ENCODE data around the gene MORN2.
"Not testable (repeated sequence)": the region's sequence is repeated elsewhere in the genome, so short reads cannot be mapped to it uniquely, and the experiment has no call there.

MORN2 gene

GRCh38 chr2:38875576-38876367 is at the start of gene MORN2, which contains the start of gene DHX57:
Gene MORN2, plus strand, starts transcription at chr2:38875976.
Gene DHX57, minus strand, starts transcription at chr2:38875934. Its CDS starts 7,529 bp downstream, at chr2:38868405.
- DNase-seq (ENCODE audit: low read depth in 3 of 3, low spot score in 1 of 3): peak; percentile 40 to 62 (median 54)

- DNase-seq (ENCODE audit: low read depth in 3 of 3, low spot score in 1 of 3): not testable (repeated sequence)
These were observed 48.1 kb upstream of the MORN2 start for GRCh38 chr2:38827539-38828145.

- DNase-seq (ENCODE audit: low read depth in 3 of 3, low spot score in 1 of 3): no peak
These were observed 47.3 kb upstream of the MORN2 start for GRCh38 chr2:38828460-38828859.

- no peak for DNase-seq (ENCODE audit: low read depth in 3 of 3, low spot score in 1 of 3)
These were observed 45.8 kb upstream of the MORN2 start for GRCh38 chr2:38829971-38830370.

GRCh38 chr2:38830526-38831159 is 45.1 kb upstream of the MORN2 start:
- DNase-seq (ENCODE audit: low read depth in 3 of 3, low spot score in 1 of 3): no peak

GRCh38 chr2:38835015-38835601 is 40.7 kb upstream of the MORN2 start:
- DNase-seq (ENCODE audit: low read depth in 3 of 3, low spot score in 1 of 3): no peak

- DNase-seq (ENCODE audit: low read depth in 3 of 3, low spot score in 1 of 3): no peak
These were observed 39.8 kb upstream of the MORN2 start for GRCh38 chr2:38835990-38836389.

GRCh38 chr2:38836791-38837190 is 39.0 kb upstream of the MORN2 start:
- DNase-seq (ENCODE audit: low read depth in 3 of 3, low spot score in 1 of 3): no peak

- no peak for DNase-seq (ENCODE audit: low read depth in 3 of 3, low spot score in 1 of 3)
These were observed 25.7 kb upstream of the MORN2 start for GRCh38 chr2:38850045-38850444.

GRCh38 chr2:38856165-38856564 is 19.6 kb upstream of the MORN2 start:
- DNase-seq (ENCODE audit: low read depth in 3 of 3, low spot score in 1 of 3): no peak

- DNase-seq (ENCODE audit: low read depth in 3 of 3, low spot score in 1 of 3): no peak
These were observed 13.3 kb upstream of the MORN2 start for GRCh38 chr2:38862476-38862875.

GRCh38 chr2:38863061-38863695 is 12.6 kb upstream of the MORN2 start:
- DNase-seq (ENCODE audit: low read depth in 3 of 3, low spot score in 1 of 3): no peak

- no peak for DNase-seq (ENCODE audit: low read depth in 3 of 3, low spot score in 1 of 3)
These were observed 8.9 kb upstream of the MORN2 start for GRCh38 chr2:38866773-38867443.

GRCh38 chr2:38871432-38871831 is 4.3 kb upstream of the MORN2 start:
- no peak for DNase-seq (ENCODE audit: low read depth in 3 of 3, low spot score in 1 of 3)

- no peak for DNase-seq (ENCODE audit: low read depth in 3 of 3, low spot score in 1 of 3)
These were observed 2.0 kb upstream of the MORN2 start for GRCh38 chr2:38873763-38874162.

GRCh38 chr2:38875227-38875575 is 575 bp upstream of the MORN2 start:
- no peak for DNase-seq (ENCODE audit: low read depth in 3 of 3, low spot score in 1 of 3)

- no peak for DNase-seq (ENCODE audit: low read depth in 3 of 3, low spot score in 1 of 3)
These were observed 631 bp downstream of the MORN2 start for GRCh38 chr2:38876407-38876806.

- no peak for DNase-seq (ENCODE audit: low read depth in 3 of 3, low spot score in 1 of 3)
These were observed 10.3 kb downstream of the MORN2 start for GRCh38 chr2:38886063-38886462.

GRCh38 chr2:38887347-38887746 is 11.6 kb downstream of the MORN2 start:
- no peak for DNase-seq (ENCODE audit: low read depth in 3 of 3, low spot score in 1 of 3)

GRCh38 chr2:38887902-38888554 is 12.3 kb downstream of the MORN2 start:
- DNase-seq (ENCODE audit: low read depth in 3 of 3, low spot score in 1 of 3): no peak

Data from stimulated activated CD4-positive, alpha-beta T cell treated with anti-CD3 and anti-CD28 coated beads, TNF-alpha, amount 100 ng/mL, for 1 hour (primary cell).